Neural progenitor cell (in vitro differentiated cells): ENCODE results near the gene ZNF641. TPM values are rescaled to one million over a fixed set of nuclear protein-coding genes. Genes with fewer than 3 reads are reported as not detected.

Experiments used
- DNase-seq: peaks from one replicate; pipeline ENCODE4 v3.0.0-alpha.2; 2016; ENCODE audit warnings: low spot score
- H2AFZ ChIP-seq: fragments of 200-600 bp; sonication (generic); replicated peaks from 2 replicates; pipeline ENCODE4 v1.6.1; 2016; ENCODE audit warnings: antibody characterized with exemption
- H3F3A ChIP-seq: fragments of 200-600 bp; sonication (generic); 2 replicates; pipeline ENCODE4 v1.6.1; 2016; ENCODE audit warnings: antibody characterized with exemption, low read depth
- H3K27ac ChIP-seq: fragments of 200-600 bp; sonication (generic); 2 replicates; pipeline ENCODE4 v1.5.1; 2016; ENCODE audit warnings: mild to moderate bottlenecking
- H3K27me3 ChIP-seq: fragments of 200-600 bp; sonication (generic); 2 replicates; pipeline ENCODE4 v1.6.1; 2016; ENCODE audit warnings: mild to moderate bottlenecking, moderate library complexity
- H3K36me3 ChIP-seq: fragments of 200-600 bp; sonication (generic); 2 replicates; pipeline ENCODE4 v1.5.1; 2016
- H3K4me1 ChIP-seq: fragments of 200-600 bp; sonication (generic); 2 replicates; pipeline ENCODE4 v1.6.1; 2016; ENCODE audit warnings: mixed run types
- H3K4me2 ChIP-seq: fragments of 200-600 bp; sonication (generic); 2 replicates; pipeline ENCODE4 v1.6.1; 2016
- H3K4me3 ChIP-seq: fragments of 200-600 bp; sonication (generic); 2 replicates; pipeline ENCODE4 v1.5.1; 2016
- H3K79me2 ChIP-seq: fragments of 200-600 bp; sonication (generic); 2 replicates; pipeline ENCODE4 v1.6.1; 2016; ENCODE audit warnings: low read depth
- H3K9ac ChIP-seq: fragments of 200-600 bp; sonication (generic); 2 replicates; pipeline ENCODE4 v1.6.1; 2016
- H3K9me3 ChIP-seq: fragments of 200-600 bp; sonication (generic); 2 replicates; pipeline ENCODE4 v1.5.1; 2016; ENCODE audit warnings: low read depth
- H4K20me1 ChIP-seq: fragments of 200-600 bp; sonication (generic); 2 replicates; pipeline ENCODE4 v1.6.1; 2016; ENCODE audit warnings: low read depth
- H3K27ac Mint-ChIP-seq: 3 replicates; pipeline ENCODE4 v1.8.0; 2021; ENCODE audit warnings: mixed read lengths
- H3K27me3 Mint-ChIP-seq: 2 replicates; pipeline ENCODE4 v1.8.0; 2022; ENCODE audit warnings: low read depth, mild to moderate bottlenecking, inconsistent platforms, moderate library complexity, mixed read lengths; ENCODE audit not compliant: insufficient read depth
- H3K36me3 Mint-ChIP-seq: 3 replicates; pipeline ENCODE4 v1.8.0; 2021; ENCODE audit warnings: mixed read lengths
- H3K4me1 Mint-ChIP-seq: 3 replicates; pipeline ENCODE4 v1.8.0; 2021; ENCODE audit warnings: mixed read lengths
- H3K4me3 Mint-ChIP-seq: 3 replicates; pipeline ENCODE4 v1.8.0; 2021; ENCODE audit warnings: mild to moderate bottlenecking, moderate library complexity, mixed read lengths
- H3K9me3 Mint-ChIP-seq: 3 replicates; pipeline ENCODE4 v1.8.0; 2020; ENCODE audit warnings: mixed read lengths
- EZH2 ChIP-seq: fragments of 200-600 bp; sonication (generic); IDR thresholded peaks from 2 replicates; pipeline ENCODE4 v1.6.1; 2017; ENCODE audit warnings: antibody characterized with exemption, mild to moderate bottlenecking, moderate library complexity
- EZH2phosphoT487 ChIP-seq: fragments of 200-600 bp; sonication (generic); IDR thresholded peaks from 2 replicates; pipeline ENCODE4 v1.6.1; 2017; ENCODE audit warnings: antibody characterized with exemption
- total RNA-seq: library from RNA; depleted of rRNA; stranded (reverse); fragments of >200 nt; gene quantifications from 2 replicates; pipeline ENCODE4 v1.2.3, GENCODE V29; 2015; ENCODE audit warnings: low replicate concordance
- TF ChIP-seq, protein P1 (sequence below): fragments of 200-600 bp; sonication (generic); IDR thresholded peaks from 2 replicates; pipeline ENCODE4 v1.5.1; 2017; ENCODE audit warnings: antibody characterized with exemption, mild to moderate bottlenecking

Gene ZNF641
- total RNA-seq, 1 donor from 2014 or later = 21.7 TPM

DNA sequence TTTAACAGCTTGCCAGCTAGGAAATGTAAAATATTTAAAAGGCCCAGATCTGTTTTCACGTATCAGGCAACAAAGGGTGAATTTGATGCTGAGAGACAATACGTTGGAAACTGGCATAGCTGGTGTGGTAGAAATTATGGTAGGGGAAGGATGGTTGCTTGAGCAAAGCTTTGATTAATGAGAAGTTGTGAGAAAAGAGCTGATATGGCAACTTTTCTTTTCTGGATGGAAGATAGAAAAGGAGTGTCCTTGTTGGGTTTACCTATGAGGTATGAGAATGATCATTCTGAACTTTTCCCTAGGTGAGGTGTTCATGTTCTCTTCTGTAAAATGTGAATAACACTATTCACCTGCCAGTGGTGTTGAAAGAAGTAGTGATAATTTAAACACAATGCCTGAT is 34.2 kb downstream of the ZNF641 start:
- TF ChIP-seq EZH2 (no peak), EZH2phosphoT487 (no peak)
- TF ChIP-seq, protein P1, sequence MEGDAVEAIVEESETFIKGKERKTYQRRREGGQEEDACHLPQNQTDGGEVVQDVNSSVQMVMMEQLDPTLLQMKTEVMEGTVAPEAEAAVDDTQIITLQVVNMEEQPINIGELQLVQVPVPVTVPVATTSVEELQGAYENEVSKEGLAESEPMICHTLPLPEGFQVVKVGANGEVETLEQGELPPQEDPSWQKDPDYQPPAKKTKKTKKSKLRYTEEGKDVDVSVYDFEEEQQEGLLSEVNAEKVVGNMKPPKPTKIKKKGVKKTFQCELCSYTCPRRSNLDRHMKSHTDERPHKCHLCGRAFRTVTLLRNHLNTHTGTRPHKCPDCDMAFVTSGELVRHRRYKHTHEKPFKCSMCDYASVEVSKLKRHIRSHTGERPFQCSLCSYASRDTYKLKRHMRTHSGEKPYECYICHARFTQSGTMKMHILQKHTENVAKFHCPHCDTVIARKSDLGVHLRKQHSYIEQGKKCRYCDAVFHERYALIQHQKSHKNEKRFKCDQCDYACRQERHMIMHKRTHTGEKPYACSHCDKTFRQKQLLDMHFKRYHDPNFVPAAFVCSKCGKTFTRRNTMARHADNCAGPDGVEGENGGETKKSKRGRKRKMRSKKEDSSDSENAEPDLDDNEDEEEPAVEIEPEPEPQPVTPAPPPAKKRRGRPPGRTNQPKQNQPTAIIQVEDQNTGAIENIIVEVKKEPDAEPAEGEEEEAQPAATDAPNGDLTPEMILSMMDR = no peak
- no peak overlapping the region for H3K27ac Mint-ChIP-seq

DNA sequence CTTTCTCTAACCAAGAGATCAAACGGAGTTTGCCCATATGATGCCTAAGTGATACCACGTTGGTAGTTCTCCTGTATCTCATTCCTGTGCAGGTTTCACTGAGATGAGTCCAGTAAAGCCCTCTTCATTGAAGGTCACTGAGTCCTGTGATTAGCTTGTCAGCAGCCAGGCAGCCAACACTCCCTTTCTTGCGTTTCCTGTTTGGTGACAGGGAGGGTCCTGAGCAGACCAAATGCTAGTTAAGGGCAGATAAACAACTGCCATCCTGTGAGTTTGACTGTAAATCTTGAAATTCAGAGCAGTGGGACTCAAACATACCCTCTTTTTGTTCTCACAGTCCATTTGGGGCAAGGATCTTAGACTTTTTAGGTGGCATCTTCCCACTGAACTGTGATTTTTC is 39.4 kb downstream of the ZNF641 start:
- no peak overlapping the region for H3K27ac ChIP-seq
- no peaks in the 10 kb centered on the region for H3K27me3 ChIP-seq
- no peak overlapping the region for H3K9ac ChIP-seq
- Mint-ChIP-seq H3K4me3 (no peak overlapping the region), H3K36me3 (no peaks in the 10 kb centered on the region), H3K27ac (no peak overlapping the region), H3K27me3 (peaks cover 11% of the 10 kb centered on the region), H3K9me3 (peaks cover 3% of the 10 kb centered on the region), H3K4me1 (no peaks in the 10 kb centered on the region)
- no peaks in the 10 kb centered on the region for H3K79me2 ChIP-seq
- no peaks in the 10 kb centered on the region for H3K36me3 ChIP-seq
- TF ChIP-seq, protein P1 = no peak
- TF ChIP-seq EZH2 = no peak
- no peak for TF ChIP-seq EZH2phosphoT487
- DNase-seq = no peak
- H3K4me2 ChIP-seq = no peak overlapping the region
- no peaks in the 10 kb centered on the region for H3F3A ChIP-seq
- no peak overlapping the region for H2AFZ ChIP-seq
- no peak overlapping the region for H3K4me3 ChIP-seq
- no peaks in the 10 kb centered on the region for H3K9me3 ChIP-seq
- no peaks in the 10 kb centered on the region for H3K4me1 ChIP-seq
- no peaks in the 10 kb centered on the region for H4K20me1 ChIP-seq

More for the DNA sequence above, 34.2 kb downstream of the ZNF641 start:
- Histone ChIP-seq H3K9ac (no peak overlapping the region), H3K27me3 (no peaks in the 10 kb centered on the region), H3K27ac (no peak overlapping the region), H3K9me3 (no peaks in the 10 kb centered on the region), H4K20me1 (no peaks in the 10 kb centered on the region), H3K79me2 (no peaks in the 10 kb centered on the region), H3K4me2 (no peak overlapping the region), H3K4me3 (no peak overlapping the region), H3K4me1 (no peaks in the 10 kb centered on the region), H3F3A (no peaks in the 10 kb centered on the region), H3K36me3 (no peaks in the 10 kb centered on the region), H2AFZ (no peak overlapping the region)
- DNase-seq = no peak
- Mint-ChIP-seq H3K9me3 (peaks cover 9% of the 10 kb centered on the region), H3K36me3 (no peaks in the 10 kb centered on the region), H3K4me1 (no peaks in the 10 kb centered on the region), H3K27me3 (peaks cover 8% of the 10 kb centered on the region), H3K4me3 (no peak overlapping the region)

DNA sequence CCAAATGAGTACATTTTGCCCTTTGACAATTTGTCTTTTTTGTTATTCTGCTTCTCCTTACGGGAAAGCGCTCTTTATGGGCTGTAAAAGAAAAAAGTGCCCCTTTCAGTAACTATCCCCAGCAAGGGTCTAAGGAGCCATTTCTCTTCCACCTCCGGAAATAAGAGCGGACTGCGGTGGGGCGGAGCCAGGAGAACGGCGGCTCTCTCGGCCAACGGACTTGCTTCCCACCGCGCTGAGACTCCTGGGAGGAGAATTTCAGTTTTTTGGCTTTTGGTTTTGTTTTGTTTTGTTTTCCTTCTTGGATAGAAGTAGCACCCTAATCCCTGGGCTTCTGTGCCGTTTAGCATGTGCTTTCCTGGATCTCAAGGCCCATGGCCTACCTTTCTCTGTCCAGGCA is 43.5 kb downstream of the ZNF641 start:
- DNase-seq = no peak
- Histone ChIP-seq H3K4me1 (no peaks in the 10 kb centered on the region), H3K4me3 (no peak overlapping the region), H3K27me3 (no peaks in the 10 kb centered on the region), H3K79me2 (no peaks in the 10 kb centered on the region), H3K9me3 (no peaks in the 10 kb centered on the region), H3K4me2 (no peak overlapping the region), H3K36me3 (no peaks in the 10 kb centered on the region), H3F3A (no peaks in the 10 kb centered on the region), H3K9ac (no peak overlapping the region), H4K20me1 (no peaks in the 10 kb centered on the region), H3K27ac (no peak overlapping the region), H2AFZ (no peak overlapping the region)
- H3K9me3 Mint-ChIP-seq = no peaks in the 10 kb centered on the region
- no peaks in the 10 kb centered on the region for H3K36me3 Mint-ChIP-seq
- H3K4me1 Mint-ChIP-seq = no peaks in the 10 kb centered on the region
- no peak overlapping the region for H3K4me3 Mint-ChIP-seq
- TF ChIP-seq, protein P1 = no peak
- no peak for TF ChIP-seq EZH2
- no peak for TF ChIP-seq EZH2phosphoT487
- peaks cover 4% of the 10 kb centered on the region for H3K27me3 Mint-ChIP-seq
- no peak overlapping the region for H3K27ac Mint-ChIP-seq
